Fibroblast of skin of abdomen (primary cell): ENCODE data around the gene PPP1R12C.

ENCODE experiments used
- DNase-seq: peaks from one replicate; pipeline ENCODE4 v3.0.0-alpha.2; 2013

The PPP1R12C gene

DNA sequence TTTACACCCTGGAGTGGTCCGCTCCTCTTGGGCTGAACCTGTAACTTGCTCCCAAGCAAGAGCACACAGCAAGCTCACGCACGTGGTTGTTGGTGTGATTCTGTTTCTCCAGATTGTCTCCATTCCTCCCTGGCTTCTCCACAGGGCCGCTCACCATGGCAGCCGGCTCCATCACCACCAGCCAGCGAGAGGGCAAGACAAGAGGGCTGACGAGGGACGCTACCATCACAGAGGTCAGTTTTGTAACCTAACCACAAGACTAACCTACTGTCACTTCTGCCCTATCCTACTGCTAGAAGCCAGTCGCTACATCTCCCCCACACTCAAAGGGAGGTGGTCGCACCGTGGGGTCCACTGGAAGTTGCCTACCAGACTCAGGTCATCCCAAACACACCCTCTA lies 74.7 kb downstream of the PPP1R12C start:
- DNase-seq: no peak

GRCh38 chr19:55042344-55042678 lies 75.1 kb downstream of the PPP1R12C start:
- DNase-seq: no peak

DNA sequence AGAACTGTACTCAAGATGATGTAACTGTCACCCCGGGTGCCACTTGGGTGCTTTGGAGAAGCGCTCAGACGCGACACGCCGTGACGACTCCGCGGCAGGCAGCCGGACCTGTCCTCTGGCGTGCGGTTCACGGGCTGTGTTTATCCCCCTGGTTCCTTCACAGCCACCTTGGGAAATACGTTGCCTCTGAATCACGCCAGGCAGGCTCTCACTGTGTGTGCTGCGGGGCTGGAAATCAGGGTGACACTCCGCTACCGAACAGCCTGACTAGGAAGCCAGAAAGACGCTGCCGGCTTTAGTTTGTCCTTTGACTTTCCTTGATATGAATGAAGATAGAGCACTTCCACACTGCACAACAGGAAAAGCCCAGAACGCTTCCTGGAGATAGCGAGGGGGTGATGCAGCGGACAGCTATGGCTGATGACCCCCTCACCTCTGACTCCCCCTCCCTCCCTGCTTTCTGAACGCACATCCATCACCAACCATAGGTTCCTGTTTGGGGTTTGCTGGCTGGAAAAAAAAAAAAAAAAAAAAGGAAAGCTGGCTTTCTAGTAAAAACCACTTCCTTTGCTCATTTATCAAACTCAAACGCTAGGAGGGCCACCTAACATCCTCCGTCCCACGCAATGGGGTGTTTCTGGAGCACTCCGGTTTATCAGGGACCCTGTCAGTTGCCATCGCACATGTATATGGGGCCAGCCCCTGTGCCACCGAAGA lies 75.7 kb downstream of the PPP1R12C start:
- no peak for DNase-seq

DNA sequence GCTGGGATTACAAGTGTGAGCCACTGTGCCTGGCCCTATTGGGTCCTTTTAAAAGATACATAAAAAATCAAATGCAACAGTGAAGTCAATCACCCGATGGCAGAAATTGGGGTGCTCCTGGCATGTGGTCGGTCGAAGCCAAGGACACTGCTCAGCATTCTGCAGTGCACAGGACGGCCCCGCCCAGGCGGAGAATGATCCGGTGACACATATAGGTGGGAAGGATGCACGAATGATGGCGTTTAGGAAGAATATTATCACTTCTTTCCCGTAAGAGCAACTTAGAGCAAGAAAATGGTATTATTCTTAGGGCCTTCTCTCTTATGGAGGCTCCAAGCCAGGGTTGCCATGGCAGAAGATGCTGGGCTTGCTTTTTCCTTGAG lies 76.2 kb downstream of the PPP1R12C start:
- DNase-seq: no peak
